Left ventricle myocardium inferior (tissue), 1 donor: Measurements from ENCODE around the gene HMOX2. TPM values are rescaled to one million over a fixed set of nuclear protein-coding genes. Genes with fewer than 3 reads are reported as not detected.

Source experiments
- DNase-seq: peaks from one replicate; pipeline ENCODE4 v3.0.0-alpha.2; 2020
- H3K27ac ChIP-seq: fragments of 200-600 bp; replicated peaks from 2 replicates; pipeline ENCODE4 v1.8.0; 2021
- H3K27me3 ChIP-seq: fragments of 200-600 bp; 2 replicates; pipeline ENCODE4 v1.8.0; 2021; ENCODE audit warnings: low read depth
- H3K36me3 ChIP-seq: fragments of 200-600 bp; 2 replicates; pipeline ENCODE4 v1.8.0; 2021
- H3K4me1 ChIP-seq: fragments of 200-600 bp; 2 replicates; pipeline ENCODE4 v1.8.0; 2021
- H3K4me3 ChIP-seq: fragments of 200-600 bp; 2 replicates; pipeline ENCODE4 v1.8.0; 2021; ENCODE audit warnings: mild to moderate bottlenecking, moderate library complexity
- H3K9me3 ChIP-seq: fragments of 200-600 bp; replicated peaks from 2 replicates; pipeline ENCODE4 v1.8.0; 2021
- intact Hi-C: fragments of 100-400 bp; cut with micrococcal nuclease; formaldehyde crosslinking; loops from one replicate; pipeline ENCODE4 v1.11.0; 2022
- total RNA-seq: library from RNA; stranded (reverse); fragmentation: NEBNext Ultra II Directional; extraction: Animal tissue kit (Norgen Biotek cat#: 25700); gene quantifications from one replicate; pipeline ENCODE4 v1.2.1, GENCODE V29; 2021
- TF ChIP-seq, protein P1 (sequence below): fragments of 200-600 bp; IDR thresholded peaks from 2 replicates; pipeline ENCODE4 v1.8.0; 2021; ENCODE audit warnings: antibody characterized with exemption, mild to moderate bottlenecking, borderline replicate concordance
- donor health status: DM: no; HTN: yes; CAD: no; lungs with severe emphysema.

Gene HMOX2
- total RNA-seq, 1 donor from 2014 or later: 115 TPM

DNA sequence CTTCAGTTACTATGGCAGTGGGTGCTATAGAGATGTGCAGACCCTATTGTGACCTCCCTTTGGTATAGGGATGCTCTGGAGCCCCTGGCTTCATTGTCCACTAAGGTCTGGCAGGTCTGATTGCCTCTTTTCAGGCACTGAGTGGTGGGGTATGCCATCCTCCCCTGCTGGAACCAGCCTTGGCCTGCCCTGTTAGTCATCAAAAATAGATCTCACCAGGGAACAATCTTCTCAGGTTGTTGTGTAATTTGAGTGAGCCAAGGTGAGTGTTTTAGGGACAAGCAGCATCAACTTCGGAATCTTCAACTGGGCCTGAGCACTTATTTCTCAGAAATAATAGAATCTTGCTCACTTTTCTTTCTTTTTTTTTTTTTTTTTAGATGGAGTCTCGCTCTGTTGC, 19.6 kb downstream of the HMOX2 start:
- TF ChIP-seq, protein P1, sequence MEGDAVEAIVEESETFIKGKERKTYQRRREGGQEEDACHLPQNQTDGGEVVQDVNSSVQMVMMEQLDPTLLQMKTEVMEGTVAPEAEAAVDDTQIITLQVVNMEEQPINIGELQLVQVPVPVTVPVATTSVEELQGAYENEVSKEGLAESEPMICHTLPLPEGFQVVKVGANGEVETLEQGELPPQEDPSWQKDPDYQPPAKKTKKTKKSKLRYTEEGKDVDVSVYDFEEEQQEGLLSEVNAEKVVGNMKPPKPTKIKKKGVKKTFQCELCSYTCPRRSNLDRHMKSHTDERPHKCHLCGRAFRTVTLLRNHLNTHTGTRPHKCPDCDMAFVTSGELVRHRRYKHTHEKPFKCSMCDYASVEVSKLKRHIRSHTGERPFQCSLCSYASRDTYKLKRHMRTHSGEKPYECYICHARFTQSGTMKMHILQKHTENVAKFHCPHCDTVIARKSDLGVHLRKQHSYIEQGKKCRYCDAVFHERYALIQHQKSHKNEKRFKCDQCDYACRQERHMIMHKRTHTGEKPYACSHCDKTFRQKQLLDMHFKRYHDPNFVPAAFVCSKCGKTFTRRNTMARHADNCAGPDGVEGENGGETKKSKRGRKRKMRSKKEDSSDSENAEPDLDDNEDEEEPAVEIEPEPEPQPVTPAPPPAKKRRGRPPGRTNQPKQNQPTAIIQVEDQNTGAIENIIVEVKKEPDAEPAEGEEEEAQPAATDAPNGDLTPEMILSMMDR: no peak
- H3K36me3 ChIP-seq: peaks cover 7% of the 10 kb centered on the region
- H3K27me3 ChIP-seq: no peaks in the 10 kb centered on the region
- no peak overlapping the region for H3K4me3 ChIP-seq
- H3K9me3 ChIP-seq: no peaks in the 10 kb centered on the region
- H3K27ac ChIP-seq: no peak overlapping the region
- peaks cover 60% of the 10 kb centered on the region for H3K4me1 ChIP-seq
- intact Hi-C loops: loop anchor here (10.0 kb wide), 1 partner anchor 59 kb away; the partner anchor contains the start of gene C16orf96
- DNase-seq: no peak

DNA sequence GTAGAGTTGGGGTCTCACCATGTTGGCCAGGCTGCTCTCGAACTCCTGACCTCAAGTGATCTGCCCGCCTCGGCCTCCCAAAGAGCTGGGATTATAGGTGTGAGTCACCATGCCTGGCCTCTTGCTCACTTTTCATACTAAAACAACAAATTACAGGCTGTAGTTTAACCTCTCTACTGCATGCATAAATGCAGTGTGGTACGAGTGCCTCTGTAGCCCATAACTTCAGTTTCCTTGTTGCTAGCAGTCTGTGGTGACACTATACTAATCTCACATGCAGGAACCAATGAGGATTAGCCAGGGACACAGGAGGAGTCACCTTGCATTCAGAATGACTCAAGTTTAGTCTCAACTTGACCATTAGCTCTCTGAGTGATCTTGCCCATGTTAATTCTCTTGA, 20.1 kb downstream of the HMOX2 start:
- no peak for DNase-seq
- no peaks in the 10 kb centered on the region for H3K27me3 ChIP-seq
- TF ChIP-seq, protein P1: no peak
- H3K9me3 ChIP-seq: no peaks in the 10 kb centered on the region
- H3K27ac ChIP-seq: peak overlapping the region; percentile 10
- H3K4me1 ChIP-seq: peaks cover 65% of the 10 kb centered on the region
- intact Hi-C loops: loop anchor here (10.0 kb wide), 1 partner anchor 58 kb away; the partner anchor contains the start of gene C16orf96
- H3K4me3 ChIP-seq: no peak overlapping the region
- peaks cover 5% of the 10 kb centered on the region for H3K36me3 ChIP-seq

DNA sequence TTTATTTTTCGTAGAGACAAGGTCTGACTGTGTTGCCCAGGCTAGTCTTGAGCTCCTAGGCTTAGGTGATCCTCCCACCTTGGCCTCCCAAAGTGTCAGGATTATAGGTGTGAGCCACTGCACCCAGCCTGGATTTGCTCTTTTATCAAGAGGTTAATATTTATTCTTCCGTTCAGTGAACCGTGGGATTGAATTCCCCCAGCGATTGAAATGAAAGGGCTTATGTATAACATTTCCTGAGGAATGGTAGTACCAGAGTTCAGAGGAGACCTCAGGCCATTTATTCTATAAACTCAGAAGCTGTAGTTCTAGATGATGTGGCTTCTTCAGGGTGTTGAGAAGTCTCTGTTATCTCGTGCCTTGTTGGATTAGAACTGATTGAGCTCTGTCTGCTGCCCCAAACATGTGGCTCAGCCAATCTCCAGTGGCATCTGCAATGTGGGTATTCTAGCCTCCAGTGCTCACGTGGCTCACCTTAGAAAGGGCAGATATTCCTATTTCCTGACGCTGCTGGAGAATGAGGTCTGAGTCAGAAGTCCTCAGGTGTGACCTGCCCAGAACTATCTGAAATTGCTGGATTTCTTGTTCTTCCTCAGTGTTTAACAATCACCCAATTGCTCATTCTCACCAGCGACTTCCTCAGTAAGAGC, 22.5 kb downstream of the HMOX2 start:
- intact Hi-C loops: loop anchor here (10.0 kb wide), 1 partner anchor 56 kb away; the partner anchor contains the start of gene C16orf96
- TF ChIP-seq, protein P1: no peak
- no peak for DNase-seq
- Histone ChIP-seq H3K27me3 (no peaks in the 10 kb centered on the region), H3K27ac (no peak overlapping the region), H3K4me1 (peaks cover 89% of the 10 kb centered on the region), H3K36me3 (peaks cover 5% of the 10 kb centered on the region), H3K9me3 (no peaks in the 10 kb centered on the region), H3K4me3 (no peak overlapping the region)

DNA sequence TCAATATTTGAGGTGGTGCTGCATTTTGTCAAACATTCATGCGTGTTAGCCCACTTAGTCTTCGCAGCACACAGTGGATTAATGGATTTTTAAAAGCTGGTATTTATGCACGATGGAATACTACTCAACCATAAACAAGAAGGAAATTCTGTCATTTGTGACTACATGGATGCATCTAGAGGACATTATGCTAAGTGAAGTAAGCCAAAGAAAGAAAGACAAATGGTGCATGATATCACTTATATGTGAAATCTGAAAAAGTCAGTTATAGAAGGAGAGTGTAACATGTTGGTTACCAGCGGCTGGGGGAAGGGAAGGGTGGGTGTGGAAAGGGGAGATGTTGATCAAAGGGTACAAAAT, 23.0 kb downstream of the HMOX2 start:
- no peaks in the 10 kb centered on the region for H3K27me3 ChIP-seq
- no peak overlapping the region for H3K4me3 ChIP-seq
- no peak overlapping the region for H3K27ac ChIP-seq
- peaks cover 94% of the 10 kb centered on the region for H3K4me1 ChIP-seq
- intact Hi-C loops: loop anchor here (10.0 kb wide), 1 partner anchor 56 kb away; the partner anchor contains the start of gene C16orf96
- DNase-seq: no peak
- H3K36me3 ChIP-seq: peaks cover 5% of the 10 kb centered on the region
- H3K9me3 ChIP-seq: no peaks in the 10 kb centered on the region
- TF ChIP-seq, protein P1: no peak

DNA sequence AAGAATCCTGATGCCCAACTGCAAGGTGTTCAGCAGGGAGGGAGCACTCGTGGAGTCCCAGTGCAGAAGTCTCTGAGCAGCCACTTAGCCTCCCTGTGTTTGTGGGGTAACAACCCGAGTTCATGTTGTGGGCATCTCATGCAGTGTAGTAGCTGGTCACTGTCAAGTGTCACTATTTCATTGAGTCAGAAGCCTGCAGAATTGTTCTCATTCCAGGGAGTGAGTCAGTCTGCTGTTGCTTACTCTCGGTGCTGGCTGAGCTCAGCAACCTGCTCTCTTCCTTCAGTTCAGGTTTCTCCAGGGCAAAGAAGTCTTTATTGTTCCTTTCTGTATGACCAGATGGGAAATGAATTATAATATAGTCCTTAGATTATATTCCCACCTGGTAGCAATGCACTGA, 24.1 kb downstream of the HMOX2 start:
- DNase-seq: no peak
- TF ChIP-seq, protein P1: no peak
- intact Hi-C loops: no loop called here
- H3K36me3 ChIP-seq: peaks cover 7% of the 10 kb centered on the region
- H3K9me3 ChIP-seq: no peaks in the 10 kb centered on the region
- peaks cover 91% of the 10 kb centered on the region for H3K4me1 ChIP-seq
- H3K27ac ChIP-seq: peak overlapping the region; percentile 82
- no peaks in the 10 kb centered on the region for H3K27me3 ChIP-seq
- H3K4me3 ChIP-seq: peak overlapping the region; percentile 40
